Muscle layer of duodenum (tissue), 2 donors: Measurements from ENCODE around the gene APH1B.
"Not testable (repeated sequence)": the region's sequence is repeated elsewhere in the genome, so short reads cannot be mapped to it uniquely, and the experiment has no call there.

Source experiments
- H3K27ac ChIP-seq: one replicate; pipeline ENCODE4 v1.7.0; 2013; ENCODE audit warnings: mild to moderate bottlenecking, low read length
- H3K27me3 ChIP-seq: one replicate; pipeline ENCODE4 v1.7.0; 2013; ENCODE audit warnings: low read depth, mild to moderate bottlenecking, control low read depth, low read length
- H3K36me3 ChIP-seq, 2 donors: one replicate each; pipeline ENCODE4 v1.7.0; 2013; ENCODE audit warnings: low read length in 2 of 2, control low read depth in 1 of 2, mild to moderate bottlenecking in 1 of 2; ENCODE audit not compliant: insufficient read depth in 2 of 2, control insufficient read depth in 1 of 2
- H3K4me1 ChIP-seq, 2 donors: one replicate each; pipeline ENCODE4 v1.7.0; 2013; ENCODE audit warnings: low read length in 2 of 2, mild to moderate bottlenecking in 2 of 2, control low read depth in 1 of 2, moderate library complexity in 1 of 2; ENCODE audit not compliant: insufficient read depth in 2 of 2, control insufficient read depth in 1 of 2
- H3K4me3 ChIP-seq, 2 donors: one replicate each; pipeline ENCODE4 v1.7.0; 2013; ENCODE audit warnings: low read length in 2 of 2, low read depth in 1 of 2, mild to moderate bottlenecking in 1 of 2
- H3K9me3 ChIP-seq, 2 donors: one replicate each; pipeline ENCODE4 v1.7.0; 2013; ENCODE audit warnings: low read length in 2 of 2, control low read depth in 1 of 2, mild to moderate bottlenecking in 1 of 2; ENCODE audit not compliant: control insufficient read depth in 1 of 2
- donor health status: healthy.

APH1B gene

GRCh38 chr15:63320981-63321380 lies 43.6 kb downstream of the APH1B start:
- H3K9me3 ChIP-seq, H3K27me3 ChIP-seq, H3K36me3 ChIP-seq, H3K4me3 ChIP-seq, H3K27ac ChIP-seq, H3K4me1 ChIP-seq: not testable (repeated sequence)

GRCh38 chr15:63321462-63321861 lies 44.1 kb downstream of the APH1B start:
- H3K9me3 ChIP-seq, result no peaks in the 10 kb centered on the region
- H3K4me1 ChIP-seq, result no peaks in the 10 kb centered on the region
- no peak overlapping the region for H3K4me3 ChIP-seq
- H3K27me3 ChIP-seq, result no peaks in the 10 kb centered on the region
- no peaks in the 10 kb centered on the region for H3K36me3 ChIP-seq
- H3K27ac ChIP-seq, result no peak overlapping the region

GRCh38 chr15:63322541-63322940 lies 45.1 kb downstream of the APH1B start:
- Histone ChIP-seq H3K4me1 (no peaks in the 10 kb centered on the region), H3K4me3 (no peak overlapping the region), H3K9me3 (no peaks in the 10 kb centered on the region), H3K27me3 (no peaks in the 10 kb centered on the region), H3K36me3 (no peaks in the 10 kb centered on the region), H3K27ac (no peak overlapping the region)

- no peaks in the 10 kb centered on the region for H3K27me3 ChIP-seq
- no peak overlapping the region for H3K4me3 ChIP-seq
- H3K4me1 ChIP-seq, result no peaks in the 10 kb centered on the region
- no peaks in the 10 kb centered on the region for H3K9me3 ChIP-seq
- no peak overlapping the region for H3K27ac ChIP-seq
- no peaks in the 10 kb centered on the region for H3K36me3 ChIP-seq
Observed at GRCh38 chr15:63323798-63324563, 46.6 kb downstream of the APH1B start.

GRCh38 chr15:63324770-63325169 lies 47.4 kb downstream of the APH1B start:
- no peaks in the 10 kb centered on the region for H3K9me3 ChIP-seq
- H3K4me3 ChIP-seq, result no peak overlapping the region
- no peaks in the 10 kb centered on the region for H3K27me3 ChIP-seq
- H3K36me3 ChIP-seq, result no peaks in the 10 kb centered on the region
- H3K27ac ChIP-seq, result no peak overlapping the region
- H3K4me1 ChIP-seq, result no peaks in the 10 kb centered on the region

- Histone ChIP-seq H3K36me3 (no peaks in the 10 kb centered on the region), H3K4me3 (no peak overlapping the region), H3K4me1 (no peaks in the 10 kb centered on the region), H3K27me3 (no peaks in the 10 kb centered on the region), H3K9me3 (no peaks in the 10 kb centered on the region), H3K27ac (no peak overlapping the region)
Observed at GRCh38 chr15:63327648-63328421, 50.4 kb downstream of the APH1B start.

- Histone ChIP-seq H3K4me1 (no peaks in the 10 kb centered on the region), H3K4me3 (no peak overlapping the region), H3K9me3 (no peaks in the 10 kb centered on the region), H3K27me3 (no peaks in the 10 kb centered on the region), H3K36me3 (no peaks in the 10 kb centered on the region), H3K27ac (no peak overlapping the region)
Observed at GRCh38 chr15:63329567-63330350, 52.4 kb downstream of the APH1B start.

- Histone ChIP-seq H3K4me1 (no peaks in the 10 kb centered on the region), H3K27ac (no peak overlapping the region), H3K27me3 (no peaks in the 10 kb centered on the region), H3K9me3 (no peaks in the 10 kb centered on the region), H3K4me3 (no peak overlapping the region), H3K36me3 (no peaks in the 10 kb centered on the region)
Observed at GRCh38 chr15:63330926-63331325, 53.5 kb downstream of the APH1B start.

GRCh38 chr15:63331456-63331855 lies 54.1 kb downstream of the APH1B start:
- Histone ChIP-seq H3K4me1 (no peaks in the 10 kb centered on the region), H3K36me3 (no peaks in the 10 kb centered on the region), H3K27me3 (no peaks in the 10 kb centered on the region), H3K27ac (no peak overlapping the region), H3K9me3 (no peaks in the 10 kb centered on the region), H3K4me3 (no peak overlapping the region)

GRCh38 chr15:63332367-63333124 lies 55.1 kb downstream of the APH1B start:
- H3K27ac ChIP-seq, result no peak overlapping the region
- H3K27me3 ChIP-seq, result no peaks in the 10 kb centered on the region
- no peak overlapping the region for H3K4me3 ChIP-seq
- H3K9me3 ChIP-seq, result no peaks in the 10 kb centered on the region
- H3K36me3 ChIP-seq, result no peaks in the 10 kb centered on the region
- no peaks in the 10 kb centered on the region for H3K4me1 ChIP-seq

- no peak overlapping the region for H3K4me3 ChIP-seq
- H3K27me3 ChIP-seq, result no peaks in the 10 kb centered on the region
- no peaks in the 10 kb centered on the region for H3K36me3 ChIP-seq
- no peaks in the 10 kb centered on the region for H3K9me3 ChIP-seq
- H3K27ac ChIP-seq, result no peak overlapping the region
- H3K4me1 ChIP-seq, result no peaks in the 10 kb centered on the region
Observed at GRCh38 chr15:63334821-63335220, 57.4 kb downstream of the APH1B start.
